CD8-positive, alpha-beta memory T cell (primary cell): ENCODE data around the gene TIPIN. TPM values are rescaled to one million over a fixed set of nuclear protein-coding genes. Genes with fewer than 3 reads are reported as not detected.

ENCODE experiments used
- CTCF ChIA-PET: fragments of 350-600 bp; sonication (Branson Sonifier 250); formaldehyde crosslinking; loops from one replicate; lab custom pipeline; 2021; ENCODE audit warnings: antibody characterized with exemption; lab: Charles Lee
- POLR2A ChIA-PET: fragments of 350-600 bp; sonication (Branson Sonifier 250); formaldehyde crosslinking; loops from one replicate; lab custom pipeline; 2021; ENCODE audit warnings: antibody characterized with exemption; lab: Charles Lee
- DNase-seq, 5 donors: peaks; one replicate each; pipeline versions ENCODE4 v3.0.0 to v3.0.0-alpha.2; 2020 to 2022; ENCODE audit warnings: mixed read lengths in 1 of 5
- H3K27ac ChIP-seq: one replicate; pipeline ENCODE4 v1.7.0; 2013; ENCODE audit warnings: low read depth, mild to moderate bottlenecking, low read length, moderate library complexity
- H3K27me3 ChIP-seq: 2 replicates; pipeline ENCODE4 v1.7.0; 2013; ENCODE audit warnings: low read length, mild to moderate bottlenecking; ENCODE audit not compliant: insufficient read depth, poor library complexity, severe bottlenecking
- H3K36me3 ChIP-seq: 2 replicates; pipeline ENCODE4 v1.7.0; 2013; ENCODE audit warnings: mild to moderate bottlenecking, low read length, moderate library complexity; ENCODE audit not compliant: insufficient read depth
- H3K4me1 ChIP-seq: 2 replicates; pipeline ENCODE4 v1.7.0; 2013; ENCODE audit warnings: mild to moderate bottlenecking, low read length, moderate library complexity; ENCODE audit not compliant: insufficient read depth
- H3K4me3 ChIP-seq: 2 replicates; pipeline ENCODE4 v1.7.0; 2013; ENCODE audit warnings: mild to moderate bottlenecking, low read length
- H3K9me3 ChIP-seq: 2 replicates; pipeline ENCODE4 v1.7.0; 2013; ENCODE audit warnings: mild to moderate bottlenecking, low read length
- H3K27ac Mint-ChIP-seq, 8 donors: one replicate each; pipeline ENCODE4 v1.8.0; 2020 to 2021; ENCODE audit warnings: mixed read lengths in 8 of 8, mild to moderate bottlenecking in 6 of 8, inconsistent platforms in 3 of 8, moderate library complexity in 3 of 8
- H3K27me3 Mint-ChIP-seq, 2 donors: one replicate each; pipeline ENCODE4 v1.8.0; 2020 to 2021; ENCODE audit warnings: mixed read lengths in 2 of 2, mild to moderate bottlenecking in 1 of 2, moderate library complexity in 1 of 2
- H3K36me3 Mint-ChIP-seq, 3 donors: one replicate each; pipeline ENCODE4 v1.8.0; 2020 to 2021; ENCODE audit warnings: mixed read lengths in 3 of 3, inconsistent platforms in 1 of 3, mild to moderate bottlenecking in 1 of 3
- H3K4me1 Mint-ChIP-seq, 3 donors: one replicate each; pipeline ENCODE4 v1.8.0; 2020 to 2021; ENCODE audit warnings: mixed read lengths in 3 of 3, inconsistent platforms in 1 of 3, mild to moderate bottlenecking in 1 of 3
- H3K4me3 Mint-ChIP-seq, 7 donors: one replicate each; pipeline ENCODE4 v1.8.0; 2020 to 2021; ENCODE audit warnings: mixed read lengths in 7 of 7, mild to moderate bottlenecking in 6 of 7, moderate library complexity in 4 of 7, inconsistent platforms in 2 of 7
- H3K9me3 Mint-ChIP-seq, 5 donors: one replicate each; pipeline ENCODE4 v1.8.0; 2020 to 2022; ENCODE audit warnings: mixed read lengths in 5 of 5, mild to moderate bottlenecking in 3 of 5, moderate library complexity in 2 of 5, inconsistent platforms in 1 of 5
- polyA plus RNA-seq: library from polyadenylated mRNA; unstranded; fragments of 300-500 nt; fragmentation: Illumina TruSeq; gene quantifications from one replicate; pipeline ENCODE4 v1.2.3, GENCODE V29; 2021
- total RNA-seq, 2 experiments: library from RNA; stranded (reverse); gene quantifications; one replicate each; pipeline ENCODE4 v1.2.3, GENCODE V29; 2021

Gene TIPIN
- total and polyA plus RNA-seq, 3 experiments from 2014 or later, result 9.1 to 63.7 (median 58.9) TPM

GRCh38 chr15:66290007-66290406, 66.5 kb downstream of the TIPIN start:
- Mint-ChIP-seq H3K27me3 (no peaks in the 10 kb centered on the region), H3K36me3 (peaks cover 0 to 3% (median 0%) of the 10 kb centered on the region in 3 donors), H3K4me1 (peaks cover 33 to 45% (median 43%) of the 10 kb centered on the region in 3 donors), H3K9me3 (no peaks in the 10 kb centered on the region), H3K27ac (peak overlapping the region in 2 of 8 donors; percentile 2 to 84), H3K4me3 (peak overlapping the region in 2 of 7 donors; percentile 18 to 82)
- H3K27me3 ChIP-seq, result no peaks in the 10 kb centered on the region
- H3K9me3 ChIP-seq, result no peaks in the 10 kb centered on the region
- POLR2A ChIA-PET, result no interaction called here
- CTCF ChIA-PET, result no interaction called here
- no peak for DNase-seq
- H3K27ac ChIP-seq, result no peak overlapping the region
- no peaks in the 10 kb centered on the region for H3K36me3 ChIP-seq
- peaks cover 32% of the 10 kb centered on the region for H3K4me1 ChIP-seq
- no peak overlapping the region for H3K4me3 ChIP-seq

GRCh38 chr15:66288551-66289185, 67.8 kb downstream of the TIPIN start:
- ChIA-PET CTCF (interaction anchor here (1.1 to 1.5 kb wide), 3 partner anchors 10 to 98 kb away, joined by 3 read pairs; no protein-coding TSS in a partner anchor), POLR2A (no interaction called here)
- Mint-ChIP-seq H3K4me1 (peaks cover 24 to 35% (median 32%) of the 10 kb centered on the region in 3 donors), H3K9me3 (no peaks in the 10 kb centered on the region), H3K27me3 (no peaks in the 10 kb centered on the region), H3K27ac (peak overlapping the region in 2 of 8 donors; percentile 27 to 62), H3K36me3 (no peaks in the 10 kb centered on the region), H3K4me3 (no peak overlapping the region)
- Histone ChIP-seq H3K27me3 (no peaks in the 10 kb centered on the region), H3K4me3 (no peak overlapping the region), H3K9me3 (no peaks in the 10 kb centered on the region), H3K36me3 (no peaks in the 10 kb centered on the region), H3K4me1 (peaks cover 26% of the 10 kb centered on the region), H3K27ac (no peak overlapping the region)
- DNase-seq, result no peak

- no peaks in the 10 kb centered on the region for H3K27me3 Mint-ChIP-seq
- H3K4me3 Mint-ChIP-seq, result no peak overlapping the region
- Histone ChIP-seq H3K27ac (no peak overlapping the region), H3K9me3 (no peaks in the 10 kb centered on the region), H3K4me3 (no peak overlapping the region), H3K4me1 (peaks cover 26% of the 10 kb centered on the region), H3K36me3 (no peaks in the 10 kb centered on the region), H3K27me3 (no peaks in the 10 kb centered on the region)
- POLR2A ChIA-PET, result no interaction called here
- no peaks in the 10 kb centered on the region for H3K9me3 Mint-ChIP-seq
- CTCF ChIA-PET, result interaction anchor here (0.7 to 1.7 kb wide), 7 partner anchors 8 to 903 kb away, joined by 3 to 5 read pairs (median 3); no protein-coding TSS in a partner anchor
- H3K4me1 Mint-ChIP-seq, result peaks cover 24 to 34% (median 32%) of the 10 kb centered on the region in 3 donors
- H3K36me3 Mint-ChIP-seq, result no peaks in the 10 kb centered on the region
- no peak for DNase-seq
- H3K27ac Mint-ChIP-seq, result peak overlapping the region in 1 of 8 donors; percentile 62
Measured at GRCh38 chr15:66288093-66288492, 68.4 kb downstream of the TIPIN start.

GRCh38 chr15:66287461-66288057, 68.9 kb downstream of the TIPIN start:
- POLR2A ChIA-PET, result no interaction called here
- H3K9me3 ChIP-seq, result no peaks in the 10 kb centered on the region
- no peaks in the 10 kb centered on the region for H3K36me3 ChIP-seq
- H3K36me3 Mint-ChIP-seq, result no peaks in the 10 kb centered on the region
- peak overlapping the region in 2 of 7 donors; percentile 52 for H3K4me3 Mint-ChIP-seq
- H3K27me3 ChIP-seq, result no peaks in the 10 kb centered on the region
- H3K27ac Mint-ChIP-seq, result peak overlapping the region in 1 of 8 donors; percentile 62
- H3K27ac ChIP-seq, result no peak overlapping the region
- no peaks in the 10 kb centered on the region for H3K27me3 Mint-ChIP-seq
- H3K4me1 ChIP-seq, result peaks cover 22% of the 10 kb centered on the region
- H3K4me1 Mint-ChIP-seq, result peaks cover 22 to 30% (median 29%) of the 10 kb centered on the region in 3 donors
- CTCF ChIA-PET, result interaction anchor here (0.6 to 2.1 kb wide), 13 partner anchors 9 to 903 kb away, joined by 3 to 6 read pairs (median 3); partner anchors contain the start of gene SNAPC5
- DNase-seq, result peak in 2 of 5 donors; percentile 11 to 27
- H3K4me3 ChIP-seq, result no peak overlapping the region
- H3K9me3 Mint-ChIP-seq, result no peaks in the 10 kb centered on the region

Other genes with a start within 250 kb of the TIPIN start
- not detected for gene MEGF11, start 102.9 kb downstream of the TIPIN start, total RNA-seq
- gene MEGF11, start 102.9 kb downstream of the TIPIN start, polyA plus RNA-seq, result not detected
- 10 to 100 TPM; 24.7 to 26.5 TPM for gene DIS3L, start 63.1 kb downstream of the TIPIN start, total RNA-seq
- 42.7 TPM for gene DIS3L, start 63.1 kb downstream of the TIPIN start, polyA plus RNA-seq
- 10 to 100 TPM; 69.2 to 72.2 TPM for gene MAP2K1, start 30.2 kb upstream of the TIPIN start, total RNA-seq
- gene MAP2K1, start 30.2 kb upstream of the TIPIN start, polyA plus RNA-seq, result 45.3 TPM
- gene SNAPC5, start 141.1 kb upstream of the TIPIN start, total RNA-seq, result 10 to 100 TPM; 46.9 to 55.5 TPM
- gene SNAPC5, start 141.1 kb upstream of the TIPIN start, polyA plus RNA-seq, result 63.6 TPM
- gene RPL4, start 148.2 kb upstream of the TIPIN start, total RNA-seq, result 1,000 to 10,000 TPM; 4,419 to 4,492 TPM
- gene RPL4, start 148.2 kb upstream of the TIPIN start, polyA plus RNA-seq, result 1,182 TPM
- 10 to 100 TPM; 35.8 to 43.8 TPM for gene ZWILCH, start 148.6 kb upstream of the TIPIN start, total RNA-seq
- gene ZWILCH, start 148.6 kb upstream of the TIPIN start, polyA plus RNA-seq, result 10.8 TPM
- gene LCTL, start 209.3 kb upstream of the TIPIN start, total RNA-seq, result not detected
- not detected for gene LCTL, start 209.3 kb upstream of the TIPIN start, polyA plus RNA-seq